Testis (tissue), 2 donors: ENCODE measurements around the gene CEP95.

Experiments
- POLR2A ChIP-seq: fragments of 450-650 bp; IDR thresholded peaks from one replicate; pipeline ENCODE4 v1.6.1; 2017; ENCODE audit warnings: antibody characterized with exemption, mild to moderate bottlenecking, moderate library complexity
- TF ChIP-seq, protein P1 (sequence below), 3 experiments: fragments of 450-650 bp in 2 of 3; fragments of 200-600 bp in 1 of 3; sonication (generic) in 1 of 3; IDR thresholded peaks; one replicate each; pipeline ENCODE4 v1.5.1; 2016 to 2019; ENCODE audit warnings: antibody characterized with exemption in 3 of 3, mild to moderate bottlenecking in 2 of 3, moderate library complexity in 1 of 3

DNA sequence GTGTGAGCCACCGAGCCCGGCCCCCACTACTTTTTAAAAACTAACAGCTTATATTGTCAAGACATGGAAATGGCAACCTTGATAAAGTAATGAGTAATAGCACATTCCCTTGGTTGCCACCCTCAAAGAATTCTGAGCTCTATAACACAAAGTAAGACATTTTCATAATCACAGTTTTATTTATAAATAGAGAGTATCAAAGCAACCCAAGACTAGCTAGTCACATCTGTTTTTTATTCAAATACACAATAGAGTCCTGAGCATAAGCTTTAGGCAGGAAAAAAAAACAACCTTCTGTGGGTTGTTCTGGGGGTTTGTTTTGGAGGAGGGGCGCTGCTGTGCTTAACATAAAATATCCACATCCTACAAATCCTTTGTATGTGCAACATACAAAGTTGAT lies 68.7 kb downstream of the CEP95 start:
- TF ChIP-seq, protein P1, sequence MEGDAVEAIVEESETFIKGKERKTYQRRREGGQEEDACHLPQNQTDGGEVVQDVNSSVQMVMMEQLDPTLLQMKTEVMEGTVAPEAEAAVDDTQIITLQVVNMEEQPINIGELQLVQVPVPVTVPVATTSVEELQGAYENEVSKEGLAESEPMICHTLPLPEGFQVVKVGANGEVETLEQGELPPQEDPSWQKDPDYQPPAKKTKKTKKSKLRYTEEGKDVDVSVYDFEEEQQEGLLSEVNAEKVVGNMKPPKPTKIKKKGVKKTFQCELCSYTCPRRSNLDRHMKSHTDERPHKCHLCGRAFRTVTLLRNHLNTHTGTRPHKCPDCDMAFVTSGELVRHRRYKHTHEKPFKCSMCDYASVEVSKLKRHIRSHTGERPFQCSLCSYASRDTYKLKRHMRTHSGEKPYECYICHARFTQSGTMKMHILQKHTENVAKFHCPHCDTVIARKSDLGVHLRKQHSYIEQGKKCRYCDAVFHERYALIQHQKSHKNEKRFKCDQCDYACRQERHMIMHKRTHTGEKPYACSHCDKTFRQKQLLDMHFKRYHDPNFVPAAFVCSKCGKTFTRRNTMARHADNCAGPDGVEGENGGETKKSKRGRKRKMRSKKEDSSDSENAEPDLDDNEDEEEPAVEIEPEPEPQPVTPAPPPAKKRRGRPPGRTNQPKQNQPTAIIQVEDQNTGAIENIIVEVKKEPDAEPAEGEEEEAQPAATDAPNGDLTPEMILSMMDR (IDR thresholded peaks at IDR 0.05), result no peak
- no peak for TF ChIP-seq POLR2A
